ENCODE measurements around the gene USP21.

- TF ChIP-seq POLR2A (IDR thresholded peaks at IDR 0.05), result no peak
- no peak for TF ChIP-seq CTCF (IDR thresholded peaks at IDR 0.05)
Observed at GRCh38 chr1:161199506-161200139, 40.3 kb downstream of the USP21 start.

All from heart left ventricle (tissue), 13 donors.